Measurements from ENCODE around the gene ZDHHC19.
"Not testable (repeated sequence)": the region's sequence is repeated elsewhere in the genome, so short reads cannot be mapped to it uniquely, and the experiment has no call there.

Gene ZDHHC19

GRCh38 chr3:196202516-196202970 is 8.7 kb downstream of the ZDHHC19 start:
- DNase-seq (ENCODE audit: low spot score): no peak

- no peak for DNase-seq (ENCODE audit: low spot score)
These were observed 12.1 kb downstream of the ZDHHC19 start for GRCh38 chr3:196198771-196199753.

GRCh38 chr3:196198081-196198675 is 13.0 kb downstream of the ZDHHC19 start:
- no peak for DNase-seq (ENCODE audit: low spot score)

- DNase-seq (ENCODE audit: low spot score): no peak
These were observed 13.7 kb downstream of the ZDHHC19 start for GRCh38 chr3:196197524-196197923.

- DNase-seq (ENCODE audit: low spot score): no peak
These were observed 15.4 kb downstream of the ZDHHC19 start for GRCh38 chr3:196195664-196196265.

GRCh38 chr3:196194542-196194915 is 16.7 kb downstream of the ZDHHC19 start:
- no peak for DNase-seq (ENCODE audit: low spot score)

GRCh38 chr3:196193736-196194541 is 17.3 kb downstream of the ZDHHC19 start:
- DNase-seq (ENCODE audit: low spot score): no peak

- no peak for DNase-seq (ENCODE audit: low spot score)
These were observed 18.0 kb downstream of the ZDHHC19 start for GRCh38 chr3:196193133-196193735.

GRCh38 chr3:196192524-196193051 is 18.6 kb downstream of the ZDHHC19 start:
- no peak for DNase-seq (ENCODE audit: low spot score)

- DNase-seq (ENCODE audit: low spot score): no peak
These were observed 19.1 kb downstream of the ZDHHC19 start for GRCh38 chr3:196192036-196192523.

- DNase-seq (ENCODE audit: low spot score): no peak
These were observed 21.4 kb downstream of the ZDHHC19 start for GRCh38 chr3:196189566-196190347.

GRCh38 chr3:196186651-196187573 is 24.3 kb downstream of the ZDHHC19 start:
- peak; percentile 68 for DNase-seq (ENCODE audit: low spot score)

- no peak for DNase-seq (ENCODE audit: low spot score)
These were observed 26.3 kb downstream of the ZDHHC19 start for GRCh38 chr3:196184881-196185280.

- DNase-seq (ENCODE audit: low spot score): not testable (repeated sequence)
These were observed 27.1 kb downstream of the ZDHHC19 start for GRCh38 chr3:196184169-196184432.

- peak; percentile 8 for DNase-seq (ENCODE audit: low spot score)
These were observed 30.1 kb downstream of the ZDHHC19 start for GRCh38 chr3:196181127-196181546.

- no peak for DNase-seq (ENCODE audit: low spot score)
These were observed 30.9 kb downstream of the ZDHHC19 start for GRCh38 chr3:196180346-196180745.

GRCh38 chr3:196179380-196180308 is 31.6 kb downstream of the ZDHHC19 start:
- peak; percentile 79 for DNase-seq (ENCODE audit: low spot score)

- no peak for DNase-seq (ENCODE audit: low spot score)
These were observed 32.2 kb downstream of the ZDHHC19 start for GRCh38 chr3:196178993-196179379.

All from iPS-NIHi11 (cell line).